ENCODE data around the gene PHACTR1. TPM values are rescaled to one million over a fixed set of nuclear protein-coding genes. Genes with fewer than 3 reads are reported as not detected.

PHACTR1 gene
- total RNA-seq, 2 experiments from 2014 or later = 0.79 to 1.5 TPM

DNA sequence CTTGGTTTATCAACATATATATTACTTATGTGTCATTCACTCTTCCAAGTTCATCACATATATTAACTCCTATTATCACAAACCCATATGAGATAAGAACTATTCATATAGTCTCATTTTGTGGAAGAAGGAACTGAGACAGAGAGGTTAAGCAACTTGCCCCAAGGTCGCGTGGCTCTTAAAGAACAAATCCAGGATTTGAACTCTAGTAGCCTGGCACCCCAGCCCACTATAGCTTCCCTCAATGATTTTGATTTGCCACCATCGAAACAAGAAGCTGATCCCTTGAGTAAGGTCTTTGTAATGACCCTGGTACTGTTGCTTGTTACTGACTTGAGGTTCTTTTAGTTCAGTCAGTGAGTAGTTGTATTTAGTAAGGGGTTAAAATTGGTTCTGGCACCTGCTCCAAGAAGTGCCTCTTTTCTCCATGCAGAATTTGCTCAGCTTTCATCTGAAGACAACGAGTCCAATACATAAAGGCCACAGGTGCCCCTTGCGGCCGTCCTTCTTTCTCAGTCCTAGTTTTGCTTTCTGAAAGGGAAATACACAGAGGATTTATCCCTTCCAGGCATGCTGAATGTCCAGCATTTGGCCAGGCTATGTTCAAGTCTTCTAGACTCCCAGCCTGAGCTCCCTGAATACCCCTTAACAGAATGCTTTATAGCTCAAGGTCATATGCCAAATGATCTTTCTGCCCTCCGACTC is 358.7 kb downstream of the PHACTR1 start:
- Mint-ChIP-seq H3K9me3 (no peaks in the 10 kb centered on the region), H3K36me3 (no peaks in the 10 kb centered on the region), H3K4me3 (no peak overlapping the region), H3K4me1 (peaks cover 2% of the 10 kb centered on the region), H3K27ac (no peak overlapping the region), H3K27me3 (peaks cover 15% of the 10 kb centered on the region)
- ATAC-seq (ENCODE audit: low read depth) (no peak), DNase-seq (no peak)
- POLR2A ChIA-PET = no interaction called here

DNA sequence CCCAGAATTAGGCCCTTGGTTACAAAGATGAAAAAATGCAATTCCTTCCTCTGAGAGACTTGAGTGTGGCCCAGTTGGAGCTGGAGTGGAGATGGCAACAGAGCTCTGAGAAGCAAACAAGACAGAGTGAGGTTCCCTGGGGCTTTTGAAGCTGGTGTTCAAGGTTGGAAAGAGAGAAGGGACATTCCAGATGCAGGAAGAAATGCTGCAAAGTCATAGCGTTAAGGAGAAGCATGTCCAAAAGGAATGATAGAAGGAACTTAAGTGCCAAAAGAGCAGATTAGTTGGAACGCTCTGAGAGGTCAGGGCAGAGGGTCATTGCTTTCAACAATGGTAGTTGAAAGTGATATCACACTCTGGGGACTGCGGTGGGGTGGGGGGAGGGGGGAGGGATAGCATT is 360.0 kb downstream of the PHACTR1 start:
- DNase-seq (no peak), ATAC-seq (ENCODE audit: low read depth) (no peak)
- Mint-ChIP-seq H3K27ac (no peak overlapping the region), H3K27me3 (peaks cover 8% of the 10 kb centered on the region), H3K4me3 (no peak overlapping the region), H3K4me1 (no peaks in the 10 kb centered on the region), H3K9me3 (no peaks in the 10 kb centered on the region), H3K36me3 (no peaks in the 10 kb centered on the region)
- POLR2A ChIA-PET = no interaction called here

DNA sequence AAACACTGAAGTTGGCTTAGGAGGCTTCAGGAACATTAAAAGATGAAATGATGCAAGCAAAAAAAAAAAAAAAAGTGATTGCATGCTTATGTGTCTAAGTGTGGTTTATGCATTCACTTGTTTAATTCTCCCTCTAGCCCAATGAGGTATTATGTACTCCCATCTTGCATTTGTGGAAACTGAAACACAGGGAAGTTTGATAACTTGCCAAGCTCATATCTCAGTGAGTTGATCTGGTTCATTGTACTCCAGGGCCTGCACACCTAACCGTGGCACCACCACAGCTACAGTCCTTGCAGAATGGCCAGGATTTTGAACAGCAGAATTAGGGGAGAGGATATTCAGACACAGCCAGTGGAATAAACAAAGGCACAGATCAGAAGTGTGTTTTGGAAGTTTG is 360.6 kb downstream of the PHACTR1 start:
- POLR2A ChIA-PET = no interaction called here
- no peaks in the 10 kb centered on the region for H3K36me3 Mint-ChIP-seq
- no peak overlapping the region for H3K27ac Mint-ChIP-seq
- ATAC-seq (ENCODE audit: low read depth) (no peak), DNase-seq (no peak)
- no peaks in the 10 kb centered on the region for H3K9me3 Mint-ChIP-seq
- H3K27me3 Mint-ChIP-seq = peaks cover 8% of the 10 kb centered on the region
- H3K4me1 Mint-ChIP-seq = no peaks in the 10 kb centered on the region
- no peak overlapping the region for H3K4me3 Mint-ChIP-seq

- DNase-seq = no peak
- Mint-ChIP-seq H3K36me3 (no peaks in the 10 kb centered on the region), H3K27ac (no peak overlapping the region), H3K27me3 (peaks cover 5% of the 10 kb centered on the region), H3K4me1 (no peaks in the 10 kb centered on the region), H3K4me3 (no peak overlapping the region), H3K9me3 (no peaks in the 10 kb centered on the region)
- POLR2A ChIA-PET = no interaction called here
- no peak for ATAC-seq (ENCODE audit: low read depth)
Observed at GRCh38 chr6:13079096-13079723, 362.6 kb downstream of the PHACTR1 start.

DNA sequence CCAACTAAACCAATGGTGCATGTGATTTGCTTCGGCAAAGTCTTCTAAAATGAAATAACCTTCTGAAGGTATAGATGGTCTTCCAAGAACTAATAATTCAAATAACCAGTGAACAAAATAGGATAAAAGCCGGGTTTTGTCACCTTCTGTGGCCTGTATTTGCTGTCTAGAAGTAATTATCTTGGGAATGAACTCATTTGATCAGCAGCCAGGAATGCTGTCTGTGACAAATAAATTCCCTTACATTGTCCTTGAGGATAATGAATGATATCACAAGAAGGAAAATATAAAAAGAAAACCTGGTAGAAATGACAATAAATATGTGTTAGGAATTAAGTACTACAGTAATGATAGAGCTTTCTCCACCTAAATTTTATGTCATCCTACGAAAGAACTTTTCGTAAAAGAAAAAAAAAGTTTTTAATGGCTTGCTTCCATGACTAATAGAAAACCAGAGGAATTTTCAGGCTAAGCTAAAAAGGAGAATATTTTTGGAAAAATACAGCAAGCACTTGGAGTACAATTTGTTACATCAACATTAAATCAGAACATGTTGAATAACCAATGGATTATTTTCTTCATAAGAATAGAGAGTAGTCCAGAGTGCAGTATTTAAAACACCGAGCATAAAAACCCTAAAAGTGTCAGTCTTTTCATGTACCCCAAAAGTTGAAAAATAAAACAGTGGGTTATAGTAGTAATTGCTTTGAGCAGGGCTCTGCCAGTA is 364.1 kb downstream of the PHACTR1 start:
- H3K4me3 Mint-ChIP-seq = no peak overlapping the region
- no peak for ATAC-seq (ENCODE audit: low read depth)
- H3K4me1 Mint-ChIP-seq = no peaks in the 10 kb centered on the region
- no peak overlapping the region for H3K27ac Mint-ChIP-seq
- no peaks in the 10 kb centered on the region for H3K36me3 Mint-ChIP-seq
- H3K27me3 Mint-ChIP-seq = peaks cover 4% of the 10 kb centered on the region
- no peak for DNase-seq
- POLR2A ChIA-PET = no interaction called here
- no peaks in the 10 kb centered on the region for H3K9me3 Mint-ChIP-seq

GRCh38 chr6:13081189-13081563 is 364.6 kb downstream of the PHACTR1 start:
- H3K27me3 Mint-ChIP-seq = peaks cover 3% of the 10 kb centered on the region
- no peak overlapping the region for H3K4me3 Mint-ChIP-seq
- H3K36me3 Mint-ChIP-seq = no peaks in the 10 kb centered on the region
- H3K4me1 Mint-ChIP-seq = no peaks in the 10 kb centered on the region
- ATAC-seq (ENCODE audit: low read depth) = no peak
- POLR2A ChIA-PET = no interaction called here
- H3K27ac Mint-ChIP-seq = no peak overlapping the region
- no peak for DNase-seq
- H3K9me3 Mint-ChIP-seq = no peaks in the 10 kb centered on the region

GRCh38 chr6:13089296-13089994 is 372.9 kb downstream of the PHACTR1 start:
- no peak for ATAC-seq (ENCODE audit: low read depth)
- Mint-ChIP-seq H3K36me3 (no peaks in the 10 kb centered on the region), H3K4me3 (no peak overlapping the region), H3K9me3 (no peaks in the 10 kb centered on the region), H3K4me1 (no peaks in the 10 kb centered on the region), H3K27me3 (peaks cover 4% of the 10 kb centered on the region), H3K27ac (no peak overlapping the region)
- DNase-seq = no peak
- POLR2A ChIA-PET = no interaction called here

- H3K27ac Mint-ChIP-seq = no peak overlapping the region
- POLR2A ChIA-PET = no interaction called here
- H3K9me3 Mint-ChIP-seq = no peaks in the 10 kb centered on the region
- H3K4me1 Mint-ChIP-seq = no peaks in the 10 kb centered on the region
- H3K27me3 Mint-ChIP-seq = peaks cover 4% of the 10 kb centered on the region
- H3K36me3 Mint-ChIP-seq = no peaks in the 10 kb centered on the region
- DNase-seq (no peak), ATAC-seq (ENCODE audit: low read depth) (no peak)
- no peak overlapping the region for H3K4me3 Mint-ChIP-seq
Observed at GRCh38 chr6:13091192-13091591, 374.6 kb downstream of the PHACTR1 start.

DNA sequence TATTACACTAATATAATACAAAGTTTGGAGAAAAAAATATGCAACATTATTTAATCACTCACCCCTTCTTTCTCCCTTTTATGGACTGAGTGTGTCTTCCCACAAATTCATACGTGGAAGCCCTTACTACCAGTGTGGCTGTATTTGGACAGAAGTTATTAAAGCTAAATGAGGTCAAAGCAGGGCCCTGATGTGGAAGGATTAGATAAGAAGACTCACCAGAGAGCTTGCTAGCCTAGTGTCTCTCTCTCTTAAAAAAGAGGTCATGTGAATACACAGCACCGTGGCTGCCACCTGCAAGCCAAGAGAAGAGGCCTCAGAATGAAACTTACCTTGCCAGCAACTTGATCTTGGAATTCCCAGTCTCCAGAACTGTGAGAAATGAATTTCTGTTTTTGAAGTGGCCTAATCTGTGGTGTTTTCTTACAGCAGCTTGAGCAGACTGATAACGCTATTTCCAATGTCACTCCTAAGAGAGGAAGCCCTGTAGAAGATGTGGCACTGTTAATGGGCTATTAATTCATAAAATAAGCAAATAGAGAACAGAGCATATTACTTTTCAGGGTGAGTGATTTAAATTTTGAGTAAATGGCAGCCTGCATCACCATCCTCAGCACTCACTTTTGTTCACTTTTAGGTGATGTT is 378.3 kb downstream of the PHACTR1 start:
- POLR2A ChIA-PET = no interaction called here
- Mint-ChIP-seq H3K9me3 (no peaks in the 10 kb centered on the region), H3K27ac (no peak overlapping the region), H3K27me3 (no peaks in the 10 kb centered on the region), H3K4me3 (no peak overlapping the region), H3K4me1 (no peaks in the 10 kb centered on the region), H3K36me3 (no peaks in the 10 kb centered on the region)
- DNase-seq = no peak
- ATAC-seq (ENCODE audit: low read depth) = no peak

DNA sequence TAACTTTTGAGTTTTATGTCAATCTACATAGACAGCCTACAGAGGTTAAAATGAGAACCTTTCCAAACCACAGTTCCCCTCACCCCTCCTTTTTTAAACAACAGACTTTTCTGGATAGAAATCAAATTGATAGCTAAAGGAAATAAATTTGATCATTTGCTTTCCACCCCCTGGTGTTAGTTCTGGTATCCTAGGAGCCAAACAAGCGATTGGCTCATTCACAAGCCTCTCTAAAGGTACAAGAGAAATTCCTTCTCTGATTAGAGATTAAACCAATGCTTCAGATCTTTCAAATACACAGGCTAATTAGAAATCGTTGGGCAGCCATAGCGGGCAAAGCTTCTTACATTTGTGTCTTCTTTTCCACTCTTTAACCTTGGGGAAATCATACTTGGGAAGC is 379.5 kb downstream of the PHACTR1 start:
- no peaks in the 10 kb centered on the region for H3K36me3 Mint-ChIP-seq
- H3K4me1 Mint-ChIP-seq = no peaks in the 10 kb centered on the region
- no peaks in the 10 kb centered on the region for H3K9me3 Mint-ChIP-seq
- no peak for ATAC-seq (ENCODE audit: low read depth)
- no peak for DNase-seq
- peaks cover 2% of the 10 kb centered on the region for H3K27me3 Mint-ChIP-seq
- POLR2A ChIA-PET = no interaction called here
- no peak overlapping the region for H3K4me3 Mint-ChIP-seq
- no peak overlapping the region for H3K27ac Mint-ChIP-seq

- Mint-ChIP-seq H3K4me3 (no peak overlapping the region), H3K36me3 (no peaks in the 10 kb centered on the region), H3K27me3 (peaks cover 2% of the 10 kb centered on the region), H3K9me3 (no peaks in the 10 kb centered on the region), H3K27ac (no peak overlapping the region), H3K4me1 (no peaks in the 10 kb centered on the region)
- POLR2A ChIA-PET = no interaction called here
- DNase-seq (no peak), ATAC-seq (ENCODE audit: low read depth) (no peak)
Observed at GRCh38 chr6:13097454-13097853, 380.9 kb downstream of the PHACTR1 start.

- H3K4me1 Mint-ChIP-seq = no peaks in the 10 kb centered on the region
- no peak for ATAC-seq (ENCODE audit: low read depth)
- H3K36me3 Mint-ChIP-seq = no peaks in the 10 kb centered on the region
- POLR2A ChIA-PET = no interaction called here
- H3K4me3 Mint-ChIP-seq = no peak overlapping the region
- DNase-seq = no peak
- H3K27me3 Mint-ChIP-seq = peaks cover 5% of the 10 kb centered on the region
- H3K27ac Mint-ChIP-seq = no peak overlapping the region
- H3K9me3 Mint-ChIP-seq = no peaks in the 10 kb centered on the region
Observed at GRCh38 chr6:13098006-13098405, 381.4 kb downstream of the PHACTR1 start.

DNA sequence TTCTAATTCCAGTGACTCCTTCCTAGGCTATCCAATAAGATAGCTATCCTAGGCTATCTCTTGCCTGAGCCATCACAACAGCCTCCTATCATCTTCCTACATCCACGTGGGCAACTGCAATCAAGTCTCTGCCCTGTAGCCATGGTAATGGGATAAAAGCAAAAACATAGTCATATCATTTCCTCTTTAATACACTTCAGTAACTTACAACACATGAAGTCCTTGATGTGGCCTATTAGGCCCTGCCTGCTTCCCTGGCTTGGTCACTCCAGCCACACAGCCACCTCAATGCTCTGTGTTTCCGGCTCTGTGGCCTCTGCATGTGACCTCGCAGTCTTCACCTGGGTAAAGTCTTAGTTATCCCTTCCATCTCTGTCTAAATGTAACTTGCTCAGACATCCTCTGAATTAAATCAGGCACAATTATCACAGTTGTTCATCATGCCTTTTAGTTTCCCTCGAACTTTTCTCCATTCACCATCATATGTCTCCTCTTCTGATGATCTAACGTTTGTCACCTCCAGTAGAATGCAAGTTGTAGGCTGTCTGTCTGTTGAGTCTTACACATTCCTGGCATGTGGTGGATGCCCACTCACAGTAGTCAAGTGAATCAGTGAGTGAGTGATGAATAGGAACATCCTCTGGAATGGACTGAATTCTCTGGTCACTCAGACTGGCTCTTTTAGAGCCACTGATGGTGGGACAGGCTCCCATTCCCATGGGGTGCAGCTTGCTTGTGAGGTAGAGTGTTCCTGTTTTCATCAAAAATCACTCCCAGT is 382.4 kb downstream of the PHACTR1 start:
- no peaks in the 10 kb centered on the region for H3K4me1 Mint-ChIP-seq
- H3K36me3 Mint-ChIP-seq = no peaks in the 10 kb centered on the region
- DNase-seq (no peak), ATAC-seq (ENCODE audit: low read depth) (no peak)
- H3K4me3 Mint-ChIP-seq = no peak overlapping the region
- H3K9me3 Mint-ChIP-seq = no peaks in the 10 kb centered on the region
- H3K27ac Mint-ChIP-seq = no peak overlapping the region
- peaks cover 7% of the 10 kb centered on the region for H3K27me3 Mint-ChIP-seq
- POLR2A ChIA-PET = no interaction called here
